OCI-LY3 (cell line): Measurements from ENCODE around the gene PARPBP.

Source experiments
- EZH2phosphoT487 ChIP-seq: fragments of 200-600 bp; shearing (Covaris generic); IDR thresholded peaks from 2 replicates; pipeline ENCODE4 v1.6.1; 2018; ENCODE audit warnings: antibody characterized with exemption, mixed run types, low read depth
- TF ChIP-seq, protein P1 (sequence below): fragments of 200-600, 300-600 bp; sonication (generic); IDR thresholded peaks from 2 replicates; pipeline ENCODE4 v1.5.1; 2014; ENCODE audit warnings: antibody characterized with exemption, low read length, low read depth

GRCh38 chr12:102093319-102093718, 26.7 kb upstream of the PARPBP start:
- TF ChIP-seq, protein P1, sequence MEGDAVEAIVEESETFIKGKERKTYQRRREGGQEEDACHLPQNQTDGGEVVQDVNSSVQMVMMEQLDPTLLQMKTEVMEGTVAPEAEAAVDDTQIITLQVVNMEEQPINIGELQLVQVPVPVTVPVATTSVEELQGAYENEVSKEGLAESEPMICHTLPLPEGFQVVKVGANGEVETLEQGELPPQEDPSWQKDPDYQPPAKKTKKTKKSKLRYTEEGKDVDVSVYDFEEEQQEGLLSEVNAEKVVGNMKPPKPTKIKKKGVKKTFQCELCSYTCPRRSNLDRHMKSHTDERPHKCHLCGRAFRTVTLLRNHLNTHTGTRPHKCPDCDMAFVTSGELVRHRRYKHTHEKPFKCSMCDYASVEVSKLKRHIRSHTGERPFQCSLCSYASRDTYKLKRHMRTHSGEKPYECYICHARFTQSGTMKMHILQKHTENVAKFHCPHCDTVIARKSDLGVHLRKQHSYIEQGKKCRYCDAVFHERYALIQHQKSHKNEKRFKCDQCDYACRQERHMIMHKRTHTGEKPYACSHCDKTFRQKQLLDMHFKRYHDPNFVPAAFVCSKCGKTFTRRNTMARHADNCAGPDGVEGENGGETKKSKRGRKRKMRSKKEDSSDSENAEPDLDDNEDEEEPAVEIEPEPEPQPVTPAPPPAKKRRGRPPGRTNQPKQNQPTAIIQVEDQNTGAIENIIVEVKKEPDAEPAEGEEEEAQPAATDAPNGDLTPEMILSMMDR, result no peak
- TF ChIP-seq EZH2phosphoT487, result no peak
